Stomach (tissue), 9 donors: ENCODE measurements around the gene OR9A2. TPM values are rescaled to one million over a fixed set of nuclear protein-coding genes. Genes with fewer than 3 reads are reported as not detected.

Experiments
- DNase-seq, 2 donors: peaks; one replicate each; pipeline versions ENCODE4 v3.0.0 to v3.0.0-alpha.2; 2013 to 2019
- H3K27ac ChIP-seq, 5 donors: fragments of 200-600 bp in 4 of 5; sonication (generic) in 4 of 5; one replicate each; pipeline ENCODE4 v1.5.1; 2013 to 2019; ENCODE audit warnings: mild to moderate bottlenecking in 1 of 5, moderate library complexity in 1 of 5
- H3K27me3 ChIP-seq, 3 donors: fragments of 200-600 bp; sonication (generic); one replicate each; pipeline ENCODE4 v1.5.1; 2017 to 2019; ENCODE audit warnings: mixed run types in 1 of 3
- H3K36me3 ChIP-seq, 4 donors: fragments of 200-600 bp; sonication (generic); 1 replicate in 3 of 4; 2 replicates in 1 of 4; pipeline ENCODE4 v1.5.1; 2016 to 2019
- H3K4me1 ChIP-seq, 4 donors: fragments of 200-600 bp; sonication (generic); one replicate each; pipeline ENCODE4 v1.5.1; 2016 to 2019
- H3K4me3 ChIP-seq, 4 donors: fragments of 200-600 bp; sonication (generic) in 3 of 4; one replicate each; pipeline ENCODE4 v1.5.1; 2016 to 2019; ENCODE audit warnings: mild to moderate bottlenecking in 1 of 4
- H3K9me3 ChIP-seq, 4 donors: fragments of 200-600 bp; sonication (generic); one replicate each; pipeline ENCODE4 v1.5.1; 2016 to 2019
- EP300 ChIP-seq: sonication (generic); formaldehyde crosslinking; IDR thresholded peaks from one replicate; pipeline ENCODE4 v1.6.1; 2017; ENCODE audit warnings: antibody characterized with exemption
- POLR2A ChIP-seq, 4 donors: fragments of 450-650 bp; IDR thresholded peaks; one replicate each; pipeline ENCODE4 v1.6.1; 2016; ENCODE audit warnings: antibody characterized with exemption in 4 of 4, control low read depth in 2 of 4, mild to moderate bottlenecking in 1 of 4, moderate library complexity in 1 of 4
- POLR2AphosphoS5 ChIP-seq, 3 donors: sonication (generic); formaldehyde crosslinking; IDR thresholded peaks; one replicate each; pipeline ENCODE4 v1.6.1; 2016; ENCODE audit warnings: antibody characterized with exemption in 3 of 3
- WGBS, 5 donors: extraction: QIAGEN DNeasy Blood & Tissue Kit in 3 of 5; methylation state at CpG; one replicate each; pipeline versions ENCODE4 v1.1.5 to v1.1.7; 2013 to 2018; 5-methylcytosine and 5-hydroxymethylcytosine counted together
- intact Hi-C: fragments of 100-400 bp; cut with DNase I; formaldehyde crosslinking; loops from one replicate; pipeline ENCODE4 v1.15.1; 2023; ENCODE audit warnings: low total_unique reads
- polyA plus RNA-seq, 3 donors: library from polyadenylated mRNA; stranded (reverse); fragments of 200-250 nt; gene quantifications; one replicate each; pipeline ENCODE4 v1.2.3, GENCODE V29; 2013
- total RNA-seq, 5 donors: library from RNA; depleted of rRNA; stranded (reverse); fragments of >200 nt; gene quantifications; one replicate each; pipeline versions ENCODE4 v1.1.0 to v1.2.3, GENCODE V29; 2014 to 2016
- TF ChIP-seq, protein P1 (sequence below), 7 experiments: fragments of 450-650 bp in 4 of 7; fragments of 200-600 bp in 3 of 7; sonication (generic) in 3 of 7; IDR thresholded peaks; one replicate each; pipeline ENCODE4 v1.5.1; 2016 to 2019; ENCODE audit warnings: antibody characterized with exemption in 7 of 7, control low read depth in 2 of 7, mild to moderate bottlenecking in 1 of 7
- donor health status: healthy with polysubstance abuse.
- donor health status: Bipolar disorder and iron deficiency.
- donor health status: healthy.

OR9A2 gene
- total and polyA plus RNA-seq, 8 donors: not detected

DNA sequence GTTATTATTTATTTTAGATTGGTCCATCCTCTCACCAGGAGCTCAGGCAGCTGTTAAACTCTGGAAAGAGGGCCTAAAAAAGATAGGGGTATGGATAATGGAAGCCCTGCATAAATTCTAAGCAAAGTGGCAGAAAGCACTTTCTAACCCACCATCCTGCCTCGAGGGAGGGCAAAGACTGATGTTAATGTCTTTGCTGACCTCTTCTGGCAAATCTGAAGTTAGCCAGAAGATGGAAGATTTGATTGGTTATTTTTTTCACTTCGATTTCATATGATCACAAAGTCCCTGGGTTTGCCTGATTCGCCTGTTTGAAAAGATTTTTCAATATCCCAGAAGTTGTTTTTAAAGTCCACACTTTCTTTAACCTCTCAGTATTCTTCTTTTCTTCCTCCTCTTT, 24.8 kb downstream of the OR9A2 start:
- Histone ChIP-seq H3K27ac (no peak overlapping the region), H3K36me3 (no peaks in the 10 kb centered on the region), H3K4me3 (no peak overlapping the region), H3K4me1 (peaks cover 0 to 12% (median 8%) of the 10 kb centered on the region in 4 donors), H3K9me3 (no peaks in the 10 kb centered on the region), H3K27me3 (peaks cover 0 to 6% (median 0%) of the 10 kb centered on the region in 3 donors)
- peak in 1 of 2 donors; percentile 41 for DNase-seq
- TF ChIP-seq POLR2A (IDR thresholded peaks at IDR 0.05): no peak
- TF ChIP-seq, protein P1, sequence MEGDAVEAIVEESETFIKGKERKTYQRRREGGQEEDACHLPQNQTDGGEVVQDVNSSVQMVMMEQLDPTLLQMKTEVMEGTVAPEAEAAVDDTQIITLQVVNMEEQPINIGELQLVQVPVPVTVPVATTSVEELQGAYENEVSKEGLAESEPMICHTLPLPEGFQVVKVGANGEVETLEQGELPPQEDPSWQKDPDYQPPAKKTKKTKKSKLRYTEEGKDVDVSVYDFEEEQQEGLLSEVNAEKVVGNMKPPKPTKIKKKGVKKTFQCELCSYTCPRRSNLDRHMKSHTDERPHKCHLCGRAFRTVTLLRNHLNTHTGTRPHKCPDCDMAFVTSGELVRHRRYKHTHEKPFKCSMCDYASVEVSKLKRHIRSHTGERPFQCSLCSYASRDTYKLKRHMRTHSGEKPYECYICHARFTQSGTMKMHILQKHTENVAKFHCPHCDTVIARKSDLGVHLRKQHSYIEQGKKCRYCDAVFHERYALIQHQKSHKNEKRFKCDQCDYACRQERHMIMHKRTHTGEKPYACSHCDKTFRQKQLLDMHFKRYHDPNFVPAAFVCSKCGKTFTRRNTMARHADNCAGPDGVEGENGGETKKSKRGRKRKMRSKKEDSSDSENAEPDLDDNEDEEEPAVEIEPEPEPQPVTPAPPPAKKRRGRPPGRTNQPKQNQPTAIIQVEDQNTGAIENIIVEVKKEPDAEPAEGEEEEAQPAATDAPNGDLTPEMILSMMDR (IDR thresholded peaks at IDR 0.05): no peak
- no peak for TF ChIP-seq POLR2AphosphoS5 (IDR thresholded peaks at IDR 0.05)
- TF ChIP-seq EP300: no peak
- 35 to 44% (median 39%) methylated on average over 3 of the region's 3 CpGs for WGBS, 5 donors
- intact Hi-C loops: no loop called here

DNA sequence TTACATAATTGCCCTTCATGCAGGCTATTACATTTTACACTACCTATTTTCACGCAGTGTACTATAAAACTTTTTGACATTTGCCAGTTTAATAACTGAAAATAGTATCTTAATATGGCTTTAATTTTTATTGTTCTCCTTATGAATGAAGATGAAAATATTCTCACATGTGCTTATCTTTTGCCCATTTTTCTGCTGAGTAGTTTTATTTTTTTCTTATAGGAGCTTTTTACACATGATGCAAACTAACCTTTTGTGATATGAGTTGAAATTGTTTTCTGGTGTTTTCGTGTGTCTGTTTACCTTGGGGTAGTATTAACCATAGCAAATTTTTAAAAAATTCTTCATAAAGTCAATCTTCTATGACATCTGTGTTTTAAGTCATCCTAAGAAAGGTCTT, 26.3 kb downstream of the OR9A2 start:
- TF ChIP-seq POLR2A (IDR thresholded peaks at IDR 0.05): no peak
- TF ChIP-seq, protein P1 (IDR thresholded peaks at IDR 0.05): no peak
- TF ChIP-seq EP300: no peak
- TF ChIP-seq POLR2AphosphoS5 (IDR thresholded peaks at IDR 0.05): no peak
- intact Hi-C loops: no loop called here
- no peaks in the 10 kb centered on the region for H3K36me3 ChIP-seq
- no peak overlapping the region for H3K27ac ChIP-seq
- no peak for DNase-seq
- H3K9me3 ChIP-seq: no peaks in the 10 kb centered on the region
- peaks cover 0 to 6% (median 0%) of the 10 kb centered on the region in 3 donors for H3K27me3 ChIP-seq
- no peak overlapping the region for H3K4me3 ChIP-seq
- WGBS, 5 donors: 85 to 90% (median 86%) methylated on average over 2 of the region's 2 CpGs
- peaks cover 0 to 12% (median 8%) of the 10 kb centered on the region in 4 donors for H3K4me1 ChIP-seq

DNA sequence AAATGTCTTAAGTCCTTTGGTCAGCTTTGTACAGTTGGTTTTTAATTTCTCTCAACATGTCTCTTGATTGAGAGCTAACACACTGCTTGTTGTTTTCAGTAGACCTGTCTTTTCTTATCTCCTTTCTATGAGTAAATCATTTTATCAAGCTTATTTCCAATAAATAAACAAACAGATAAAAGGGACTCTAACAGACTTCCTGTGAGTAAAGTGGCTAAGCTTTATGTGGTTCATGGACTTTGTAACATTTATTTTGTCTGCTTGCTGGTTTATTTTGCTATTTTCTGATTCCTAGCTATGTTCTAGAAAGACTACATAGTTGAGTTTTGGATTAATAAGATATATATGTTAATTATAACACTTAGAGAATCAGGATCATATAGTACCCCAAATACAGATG, 27.1 kb downstream of the OR9A2 start:
- Histone ChIP-seq H3K9me3 (no peaks in the 10 kb centered on the region), H3K27ac (no peak overlapping the region), H3K36me3 (no peaks in the 10 kb centered on the region), H3K4me3 (no peak overlapping the region), H3K4me1 (peaks cover 0 to 12% (median 8%) of the 10 kb centered on the region in 4 donors), H3K27me3 (peaks cover 0 to 5% (median 0%) of the 10 kb centered on the region in 3 donors)
- intact Hi-C loops: no loop called here
- TF ChIP-seq POLR2AphosphoS5 (IDR thresholded peaks at IDR 0.05) (no peak), POLR2A (IDR thresholded peaks at IDR 0.05) (no peak), EP300 (no peak)
- TF ChIP-seq, protein P1 (IDR thresholded peaks at IDR 0.05): no peak
- DNase-seq: no peak

DNA sequence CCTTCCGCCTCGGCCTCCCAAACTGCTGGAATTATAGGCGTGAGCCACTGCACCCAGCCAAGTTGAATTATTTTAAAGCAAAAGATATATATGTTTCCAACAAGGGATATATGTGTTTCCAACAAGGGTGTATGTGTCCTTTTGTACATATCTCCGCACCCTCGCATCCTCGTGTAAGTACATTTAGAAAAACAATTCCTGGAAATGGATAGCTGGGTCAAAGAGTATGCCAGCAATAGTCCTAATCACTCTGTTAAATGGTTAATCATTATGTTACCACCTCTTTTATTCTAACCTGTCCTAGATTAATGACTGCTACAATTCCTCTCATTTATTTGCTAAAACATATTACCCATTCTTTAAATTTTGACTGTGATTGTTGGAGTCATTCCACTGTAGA, 28.0 kb downstream of the OR9A2 start:
- DNase-seq: no peak
- Histone ChIP-seq H3K9me3 (no peaks in the 10 kb centered on the region), H3K36me3 (no peaks in the 10 kb centered on the region), H3K27ac (no peak overlapping the region), H3K27me3 (no peaks in the 10 kb centered on the region), H3K4me3 (no peak overlapping the region), H3K4me1 (peaks cover 0 to 12% (median 8%) of the 10 kb centered on the region in 4 donors)
- WGBS, 5 donors: 72 to 84% (median 77%) methylated on average over 6 of the region's 6 CpGs
- TF ChIP-seq, protein P1 (IDR thresholded peaks at IDR 0.05): no peak
- TF ChIP-seq POLR2AphosphoS5 (IDR thresholded peaks at IDR 0.05): no peak
- TF ChIP-seq POLR2A (IDR thresholded peaks at IDR 0.05): no peak
- no peak for TF ChIP-seq EP300
- intact Hi-C loops: no loop called here
